Measurements from ENCODE around the gene FYB2. TPM values are rescaled to one million over a fixed set of nuclear protein-coding genes. Genes with fewer than 3 reads are reported as not detected.

FYB2 gene
- total RNA-seq, 1 experiment from 2014 or later = not detected

DNA sequence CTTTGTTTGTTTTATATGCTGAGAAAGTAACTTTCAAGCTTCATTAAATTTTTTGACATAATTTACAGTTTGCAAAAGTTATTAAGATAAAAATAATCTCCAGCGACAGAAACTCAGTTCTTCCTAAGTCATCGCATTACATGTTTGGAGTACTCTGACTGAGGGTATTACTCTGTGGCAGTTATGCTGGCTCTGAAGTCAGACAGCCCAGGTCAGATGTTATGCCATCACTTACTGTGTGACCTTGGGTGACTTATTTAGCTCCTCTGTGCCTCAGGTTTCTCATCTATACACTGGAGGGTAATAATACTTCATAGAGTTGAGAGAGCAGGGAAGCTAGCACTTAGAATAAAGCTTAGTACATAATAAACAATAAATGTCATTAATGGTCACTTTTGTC is 147.7 kb downstream of the FYB2 start:
- no peak overlapping the region for H3K4me2 ChIP-seq (ENCODE audit: low read length)
- no peak overlapping the region for H3K27ac ChIP-seq (ENCODE audit: low read length)
- ChIA-PET POLR2A (ENCODE audit: unreplicated experiment) (no interaction called here), CTCF (no interaction called here)
- peaks cover 7% of the 10 kb centered on the region for H3K4me1 ChIP-seq (ENCODE audit: insufficient read depth, low read length)
- H3K27me3 ChIP-seq (ENCODE audit: low read length) = no peaks in the 10 kb centered on the region
- H3K9me2 ChIP-seq (replicated peaks; ENCODE audit: low read length) = no peaks in the 10 kb centered on the region
- no peak for DNase-seq
- no peak overlapping the region for H2AFZ ChIP-seq (ENCODE audit: low read length)
- H3K36me3 ChIP-seq (ENCODE audit: low read depth, low read length) = no peaks in the 10 kb centered on the region
- no peak for ATAC-seq
- H3F3A ChIP-seq (ENCODE audit: low read length, unreplicated experiment) = no peaks in the 10 kb centered on the region
- TF ChIP-seq EZH2phosphoT487 (IDR thresholded peaks at IDR 0.05; ENCODE audit: borderline replicate concordance, low read length) (no peak), EZH2 (IDR thresholded peaks at IDR 0.05; ENCODE audit: low read length, unreplicated experiment) (no peak)
- TF ChIP-seq, protein P1, sequence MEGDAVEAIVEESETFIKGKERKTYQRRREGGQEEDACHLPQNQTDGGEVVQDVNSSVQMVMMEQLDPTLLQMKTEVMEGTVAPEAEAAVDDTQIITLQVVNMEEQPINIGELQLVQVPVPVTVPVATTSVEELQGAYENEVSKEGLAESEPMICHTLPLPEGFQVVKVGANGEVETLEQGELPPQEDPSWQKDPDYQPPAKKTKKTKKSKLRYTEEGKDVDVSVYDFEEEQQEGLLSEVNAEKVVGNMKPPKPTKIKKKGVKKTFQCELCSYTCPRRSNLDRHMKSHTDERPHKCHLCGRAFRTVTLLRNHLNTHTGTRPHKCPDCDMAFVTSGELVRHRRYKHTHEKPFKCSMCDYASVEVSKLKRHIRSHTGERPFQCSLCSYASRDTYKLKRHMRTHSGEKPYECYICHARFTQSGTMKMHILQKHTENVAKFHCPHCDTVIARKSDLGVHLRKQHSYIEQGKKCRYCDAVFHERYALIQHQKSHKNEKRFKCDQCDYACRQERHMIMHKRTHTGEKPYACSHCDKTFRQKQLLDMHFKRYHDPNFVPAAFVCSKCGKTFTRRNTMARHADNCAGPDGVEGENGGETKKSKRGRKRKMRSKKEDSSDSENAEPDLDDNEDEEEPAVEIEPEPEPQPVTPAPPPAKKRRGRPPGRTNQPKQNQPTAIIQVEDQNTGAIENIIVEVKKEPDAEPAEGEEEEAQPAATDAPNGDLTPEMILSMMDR (conservative IDR thresholded peaks at IDR 0.05; ENCODE audit: low read depth, low read length) = no peak
- no peaks in the 10 kb centered on the region for H4K20me1 ChIP-seq (ENCODE audit: low read length)
- H3K9me3 ChIP-seq (ENCODE audit: low read length) = no peaks in the 10 kb centered on the region
- intact Hi-C loops (cut with micrococcal nuclease) = no loop called here
- H3K4me3 ChIP-seq (ENCODE audit: low read length) = no peak overlapping the region
- BruUV-seq (replicated peaks) = no TSS peak
- H3K79me2 ChIP-seq (ENCODE audit: low read length) = no peaks in the 10 kb centered on the region
- no peak overlapping the region for H3K9ac ChIP-seq (ENCODE audit: low read length)

DNA sequence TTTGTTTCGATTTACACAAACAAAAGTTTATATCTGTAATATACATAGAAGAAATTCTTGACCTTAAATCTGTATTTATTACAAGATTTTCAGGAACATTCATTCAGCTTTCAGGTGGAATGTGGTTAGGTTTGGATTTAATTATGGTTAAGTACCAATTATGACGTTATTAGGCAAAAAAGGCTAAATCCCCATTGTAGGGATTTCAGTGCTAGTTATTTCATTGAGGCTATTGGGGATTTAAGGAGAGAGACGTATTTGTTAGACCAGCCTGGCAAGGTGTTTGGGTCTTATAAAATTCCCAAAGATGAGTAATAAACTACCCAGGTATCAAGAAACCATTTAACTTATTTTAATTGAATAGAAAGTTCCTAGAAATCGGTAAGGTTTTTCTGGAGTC is 148.1 kb downstream of the FYB2 start:
- Histone ChIP-seq H3K9me3 (ENCODE audit: low read length) (no peaks in the 10 kb centered on the region), H3K27ac (ENCODE audit: low read length) (no peak overlapping the region), H3K9ac (ENCODE audit: low read length) (no peak overlapping the region), H3K27me3 (ENCODE audit: low read length) (no peaks in the 10 kb centered on the region), H3K9me2 (replicated peaks; ENCODE audit: low read length) (no peaks in the 10 kb centered on the region), H3K4me3 (ENCODE audit: low read length) (no peak overlapping the region), H3K4me2 (ENCODE audit: low read length) (no peak overlapping the region), H3K4me1 (ENCODE audit: insufficient read depth, low read length) (peaks cover 2% of the 10 kb centered on the region), H3F3A (ENCODE audit: low read length, unreplicated experiment) (no peaks in the 10 kb centered on the region), H3K79me2 (ENCODE audit: low read length) (no peaks in the 10 kb centered on the region), H3K36me3 (ENCODE audit: low read depth, low read length) (no peaks in the 10 kb centered on the region), H2AFZ (ENCODE audit: low read length) (no peak overlapping the region), H4K20me1 (ENCODE audit: low read length) (no peaks in the 10 kb centered on the region)
- TF ChIP-seq, protein P1 (conservative IDR thresholded peaks at IDR 0.05; ENCODE audit: low read depth, low read length) = no peak
- TF ChIP-seq EZH2 (IDR thresholded peaks at IDR 0.05; ENCODE audit: low read length, unreplicated experiment) (no peak), EZH2phosphoT487 (IDR thresholded peaks at IDR 0.05; ENCODE audit: borderline replicate concordance, low read length) (no peak)
- intact Hi-C loops (cut with micrococcal nuclease) = no loop called here
- ATAC-seq = no peak
- ChIA-PET POLR2A (ENCODE audit: unreplicated experiment) (no interaction called here), CTCF (no interaction called here)
- no peak for DNase-seq
- no TSS peak for BruUV-seq (replicated peaks)

DNA sequence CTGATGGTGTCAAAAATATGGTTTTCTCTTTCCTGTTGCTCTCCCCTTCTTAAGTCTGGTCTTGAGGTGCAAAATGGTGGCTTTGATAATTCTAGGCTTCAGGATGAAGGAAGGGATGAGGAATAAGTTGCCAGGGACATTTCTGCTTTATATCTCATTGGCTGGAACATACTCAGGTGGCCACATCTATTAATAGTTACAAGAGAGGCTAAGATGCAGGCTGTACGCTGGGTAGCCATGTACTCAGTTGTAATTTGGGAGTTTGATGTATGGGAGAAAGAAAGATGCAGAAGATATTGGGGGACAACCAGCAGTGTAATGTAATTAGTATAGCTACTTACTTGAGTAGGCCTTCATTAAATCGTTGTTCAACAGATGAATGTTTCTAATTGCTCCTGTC is 148.9 kb downstream of the FYB2 start:
- intact Hi-C loops (cut with micrococcal nuclease) = no loop called here
- H4K20me1 ChIP-seq (ENCODE audit: low read length) = no peaks in the 10 kb centered on the region
- POLR2A ChIA-PET (ENCODE audit: unreplicated experiment) = no interaction called here
- H3F3A ChIP-seq (ENCODE audit: low read length, unreplicated experiment) = no peaks in the 10 kb centered on the region
- no peak overlapping the region for H3K27ac ChIP-seq (ENCODE audit: low read length)
- H3K4me1 ChIP-seq (ENCODE audit: insufficient read depth, low read length) = no peaks in the 10 kb centered on the region
- BruUV-seq (replicated peaks) = no TSS peak
- TF ChIP-seq EZH2phosphoT487 (IDR thresholded peaks at IDR 0.05; ENCODE audit: borderline replicate concordance, low read length) = no peak
- TF ChIP-seq EZH2 (IDR thresholded peaks at IDR 0.05; ENCODE audit: low read length, unreplicated experiment) = no peak
- TF ChIP-seq, protein P1 (conservative IDR thresholded peaks at IDR 0.05; ENCODE audit: low read depth, low read length) = no peak
- no peaks in the 10 kb centered on the region for H3K27me3 ChIP-seq (ENCODE audit: low read length)
- H3K9me3 ChIP-seq (ENCODE audit: low read length) = no peaks in the 10 kb centered on the region
- ATAC-seq (no peak), DNase-seq (no peak)
- H2AFZ ChIP-seq (ENCODE audit: low read length) = no peak overlapping the region
- CTCF ChIA-PET = no interaction called here
- no peaks in the 10 kb centered on the region for H3K9me2 ChIP-seq (replicated peaks; ENCODE audit: low read length)
- no peak overlapping the region for H3K4me2 ChIP-seq (ENCODE audit: low read length)
- H3K4me3 ChIP-seq (ENCODE audit: low read length) = no peak overlapping the region
- no peak overlapping the region for H3K9ac ChIP-seq (ENCODE audit: low read length)
- H3K36me3 ChIP-seq (ENCODE audit: low read depth, low read length) = no peaks in the 10 kb centered on the region
- H3K79me2 ChIP-seq (ENCODE audit: low read length) = no peaks in the 10 kb centered on the region

Other genes starting within 250 kb of the FYB2 start
- 32.8 and 41.0 TPM in 2 replicates for gene PLPP3, start 239.8 kb downstream of the FYB2 start, total RNA-seq (2014; rRNA removed)
- 3.4 and 4.5 TPM in 2 replicates for gene PRKAA2, start 174.1 kb downstream of the FYB2 start, total RNA-seq (2014; rRNA removed)
- not detected in 2 replicates for gene C8A, start 35.4 kb upstream of the FYB2 start, total RNA-seq (2014; rRNA removed)
- not detected in 2 replicates for gene C8B, start 146.6 kb upstream of the FYB2 start, total RNA-seq (2014; rRNA removed)

Measured in PC-3 (cell line).